OCI-LY7 (cell line): ENCODE data around the gene NFYC. TPM values are rescaled to one million over a fixed set of nuclear protein-coding genes. Genes with fewer than 3 reads are reported as not detected.

Source experiments
- BruUV-seq: library from RNA; stranded (reverse); fragments of 400-500 nt; replicated peaks from 2 replicates; lab custom pipeline; 2021; lab: Mats Ljungman, UMichigan
- CTCF ChIA-PET: fragments of 300-600 bp; sonication (Branson Sonifier 250); formaldehyde crosslinking; loops from one replicate; lab custom pipeline; 2022; ENCODE audit warnings: antibody characterized with exemption; ENCODE audit not compliant: unreplicated experiment; lab: Charles Lee
- POLR2A ChIA-PET: fragments of 300-600 bp; sonication (Branson Sonifier 250); formaldehyde crosslinking; loops from one replicate; lab custom pipeline; 2022; ENCODE audit warnings: antibody characterized with exemption; lab: Charles Lee
- DNase-seq: peaks from one replicate; pipeline ENCODE4 v3.0.0-alpha.2; 2015; ENCODE audit warnings: low spot score
- H2AFZ ChIP-seq: fragments of 200-600 bp; sonication (generic), shearing (Covaris generic); 2 replicates; pipeline ENCODE4 v1.6.1; 2014; ENCODE audit warnings: mild to moderate bottlenecking, antibody characterized with exemption, low read length, moderate library complexity
- H3K27ac ChIP-seq: fragments of 200-600 bp; sonication (generic); 2 replicates; pipeline ENCODE4 v1.5.1; 2014; ENCODE audit warnings: mixed run types, low read depth, mild to moderate bottlenecking, moderate library complexity, low read length, inconsistent platforms; ENCODE audit not compliant: poor library complexity, severe bottlenecking
- H3K36me3 ChIP-seq: fragments of 200-600 bp; sonication (generic); 2 replicates; pipeline ENCODE4 v1.6.1; 2014; ENCODE audit warnings: mild to moderate bottlenecking, antibody characterized with exemption, low read length, moderate library complexity, mixed read lengths; ENCODE audit not compliant: insufficient read depth
- H3K4me1 ChIP-seq: fragments of 200-600 bp; sonication (generic); 2 replicates; pipeline ENCODE4 v1.5.1; 2014; ENCODE audit warnings: mild to moderate bottlenecking, low read length; ENCODE audit not compliant: insufficient read depth, poor library complexity, severe bottlenecking
- H3K4me2 ChIP-seq: fragments of 200-600 bp; sonication (generic); 2 replicates; pipeline ENCODE4 v1.6.1; 2014; ENCODE audit warnings: mild to moderate bottlenecking, low read length
- H3K4me3 ChIP-seq: fragments of 200-600 bp; sonication (generic); 2 replicates; pipeline ENCODE4 v1.5.1; 2014; ENCODE audit warnings: mild to moderate bottlenecking, low read depth, low read length; ENCODE audit not compliant: poor library complexity, severe bottlenecking
- H3K79me2 ChIP-seq: fragments of 200-600 bp; sonication (generic); 2 replicates; pipeline ENCODE4 v1.6.1; 2016; ENCODE audit warnings: low read depth, mild to moderate bottlenecking, low read length, moderate library complexity, mixed read lengths; ENCODE audit not compliant: insufficient read depth
- H3K9me2 ChIP-seq: fragments of 200-600 bp; sonication (generic); 2 replicates; pipeline ENCODE4 v1.6.1; 2016; ENCODE audit warnings: mild to moderate bottlenecking, low read length, mixed read lengths; ENCODE audit not compliant: insufficient read depth
- H3K9me3 ChIP-seq: fragments of 200-600 bp; sonication (generic); 2 replicates; pipeline ENCODE4 v1.6.1; 2014; ENCODE audit warnings: mild to moderate bottlenecking, mixed run types, low read length, mixed read lengths
- H4K20me1 ChIP-seq: fragments of 200-600 bp; sonication (generic); 2 replicates; pipeline ENCODE4 v1.6.1; 2014; ENCODE audit warnings: mild to moderate bottlenecking, antibody characterized with exemption, low read length, moderate library complexity, mixed read lengths; ENCODE audit not compliant: insufficient read depth
- CTCF ChIP-seq: fragments of 200-600 bp; sonication (generic); conservative IDR thresholded peaks from 2 replicates; pipeline ENCODE4 v1.5.1; 2014; ENCODE audit warnings: mild to moderate bottlenecking, antibody characterized with exemption, low read length, moderate library complexity, mixed read lengths
- EZH2phosphoT487 ChIP-seq: fragments of 200-600 bp; sonication (generic); IDR thresholded peaks from 2 replicates; pipeline ENCODE4 v1.6.1; 2018; ENCODE audit warnings: low read depth, borderline replicate concordance, mild to moderate bottlenecking, mixed run types, antibody characterized with exemption, low read length, moderate library complexity, mixed read lengths
- intact Hi-C: fragments of 100-400 bp; cut with micrococcal nuclease; formaldehyde crosslinking; loops from one replicate; pipeline ENCODE4 v1.10.0; 2022; ENCODE audit not compliant: unreplicated experiment
- total RNA-seq, 2 experiments: library from RNA; depleted of rRNA in 1 of 2; stranded (reverse); fragments of >200 nt in 1 of 2; shearing (Covaris generic) in 1 of 2; gene quantifications; 2 replicates each; pipeline ENCODE4 v1.2.3, GENCODE V29; 2014 to 2022

NFYC gene
- total RNA-seq, 2 experiments from 2014 or later = 39.1 to 71.0 TPM

GRCh38 chr1:40796939-40797667 lies 105.6 kb downstream of the NFYC start:
- no peaks in the 10 kb centered on the region for H3K9me3 ChIP-seq
- ChIA-PET CTCF (no interaction called here), POLR2A (interaction anchor here (0.6 to 1.1 kb wide), 5 partner anchors 31 to 265 kb away, joined by 3 read pairs; partner anchors contain the start of gene NFYC)
- no peak for DNase-seq
- peak overlapping the region; percentile 60; the same call in 1 of the 2 replicates for H2AFZ ChIP-seq
- H4K20me1 ChIP-seq = no peaks in the 10 kb centered on the region
- no peaks in the 10 kb centered on the region for H3K79me2 ChIP-seq
- H3K4me1 ChIP-seq = peaks cover 32% of the 10 kb centered on the region
- intact Hi-C loops = no loop called here
- no peak for TF ChIP-seq EZH2phosphoT487
- TF ChIP-seq CTCF = no peak
- no peaks in the 10 kb centered on the region for H3K9me2 ChIP-seq
- no peak overlapping the region for H3K27ac ChIP-seq
- H3K36me3 ChIP-seq = no peaks in the 10 kb centered on the region
- no peak overlapping the region for H3K4me3 ChIP-seq
- BruUV-seq = no TSS peak
- H3K4me2 ChIP-seq = peak overlapping the region; percentile 19; the same call in 1 of the 2 replicates

GRCh38 chr1:40797668-40798010 lies 106.1 kb downstream of the NFYC start:
- no TSS peak for BruUV-seq
- ChIA-PET CTCF (no interaction called here), POLR2A (interaction anchor here (0.6 to 1.1 kb wide), 4 partner anchors 31 to 265 kb away, joined by 3 read pairs; partner anchors contain the start of gene NFYC)
- Histone ChIP-seq H3K4me1 (peaks cover 36% of the 10 kb centered on the region), H3K79me2 (no peaks in the 10 kb centered on the region), H4K20me1 (no peaks in the 10 kb centered on the region), H3K9me2 (no peaks in the 10 kb centered on the region), H3K36me3 (no peaks in the 10 kb centered on the region), H2AFZ (peak overlapping the region; percentile 60; the same call in 1 of the 2 replicates), H3K4me3 (no peak overlapping the region), H3K9me3 (no peaks in the 10 kb centered on the region), H3K27ac (no peak overlapping the region), H3K4me2 (peak overlapping the region; percentile 19; the same call in 1 of the 2 replicates)
- no peak for DNase-seq
- TF ChIP-seq CTCF (no peak), EZH2phosphoT487 (no peak)
- intact Hi-C loops = no loop called here
